ENCODE data around the gene MCF2L2.

Gene MCF2L2

DNA sequence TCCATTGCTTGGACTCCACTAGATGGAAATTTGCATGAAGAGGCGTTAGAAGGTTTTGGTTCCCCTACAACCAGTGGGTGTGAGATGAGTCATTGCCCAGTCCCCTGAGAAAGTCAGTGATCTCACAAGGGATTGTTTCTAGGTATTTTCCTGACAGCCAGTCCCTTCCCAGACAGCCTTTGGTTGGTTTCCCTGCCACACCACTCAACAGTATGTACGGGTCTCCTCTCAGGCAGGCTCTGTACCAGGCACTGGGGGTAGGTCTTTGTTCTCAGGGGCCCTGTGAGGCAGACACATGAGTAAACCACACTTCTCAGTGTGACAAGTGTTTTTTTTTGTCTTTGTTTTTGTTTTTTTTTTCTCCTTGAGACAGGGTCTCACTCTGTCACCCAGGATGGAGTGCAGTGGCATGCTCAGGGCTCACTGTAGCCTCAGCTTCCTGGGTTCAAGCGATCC, 269.8 kb downstream of the MCF2L2 start:
- ATAC-seq = no peak
- TF ChIP-seq, protein P1, sequence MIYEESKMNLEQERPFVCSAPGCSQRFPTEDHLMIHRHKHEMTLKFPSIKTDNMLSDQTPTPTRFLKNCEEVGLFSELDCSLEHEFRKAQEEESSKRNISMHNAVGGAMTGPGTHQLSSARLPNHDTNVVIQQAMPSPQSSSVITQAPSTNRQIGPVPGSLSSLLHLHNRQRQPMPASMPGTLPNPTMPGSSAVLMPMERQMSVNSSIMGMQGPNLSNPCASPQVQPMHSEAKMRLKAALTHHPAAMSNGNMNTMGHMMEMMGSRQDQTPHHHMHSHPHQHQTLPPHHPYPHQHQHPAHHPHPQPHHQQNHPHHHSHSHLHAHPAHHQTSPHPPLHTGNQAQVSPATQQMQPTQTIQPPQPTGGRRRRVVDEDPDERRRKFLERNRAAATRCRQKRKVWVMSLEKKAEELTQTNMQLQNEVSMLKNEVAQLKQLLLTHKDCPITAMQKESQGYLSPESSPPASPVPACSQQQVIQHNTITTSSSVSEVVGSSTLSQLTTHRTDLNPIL (CRISPR knock-in tag; IDR thresholded peaks at IDR 0.05; ENCODE audit: low read depth) = no peak
- no peak for TF ChIP-seq ZNF8 (CRISPR knock-in tag; IDR thresholded peaks at IDR 0.05)
- no peak for TF ChIP-seq ISL1 (CRISPR knock-in tag; IDR thresholded peaks at IDR 0.05)
- TF ChIP-seq ARNTL (CRISPR knock-in tag; IDR thresholded peaks at IDR 0.05; ENCODE audit: borderline replicate concordance, low read depth) = no peak
- TF ChIP-seq ZFP3 (CRISPR knock-in tag; IDR thresholded peaks at IDR 0.05) = no peak
- no peak for TF ChIP-seq RARB (CRISPR knock-in tag; IDR thresholded peaks at IDR 0.05)
- TF ChIP-seq, protein P2, sequence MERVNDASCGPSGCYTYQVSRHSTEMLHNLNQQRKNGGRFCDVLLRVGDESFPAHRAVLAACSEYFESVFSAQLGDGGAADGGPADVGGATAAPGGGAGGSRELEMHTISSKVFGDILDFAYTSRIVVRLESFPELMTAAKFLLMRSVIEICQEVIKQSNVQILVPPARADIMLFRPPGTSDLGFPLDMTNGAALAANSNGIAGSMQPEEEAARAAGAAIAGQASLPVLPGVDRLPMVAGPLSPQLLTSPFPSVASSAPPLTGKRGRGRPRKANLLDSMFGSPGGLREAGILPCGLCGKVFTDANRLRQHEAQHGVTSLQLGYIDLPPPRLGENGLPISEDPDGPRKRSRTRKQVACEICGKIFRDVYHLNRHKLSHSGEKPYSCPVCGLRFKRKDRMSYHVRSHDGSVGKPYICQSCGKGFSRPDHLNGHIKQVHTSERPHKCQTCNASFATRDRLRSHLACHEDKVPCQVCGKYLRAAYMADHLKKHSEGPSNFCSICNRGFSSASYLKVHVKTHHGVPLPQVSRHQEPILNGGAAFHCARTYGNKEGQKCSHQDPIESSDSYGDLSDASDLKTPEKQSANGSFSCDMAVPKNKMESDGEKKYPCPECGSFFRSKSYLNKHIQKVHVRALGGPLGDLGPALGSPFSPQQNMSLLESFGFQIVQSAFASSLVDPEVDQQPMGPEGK (CRISPR knock-in tag; IDR thresholded peaks at IDR 0.05; ENCODE audit: borderline replicate concordance) = no peak
- TF ChIP-seq CSDC2 (CRISPR knock-in tag; IDR thresholded peaks at IDR 0.05) = no peak
- no peak for TF ChIP-seq ZNF565 (CRISPR knock-in tag; conservative IDR thresholded peaks at IDR 0.05; ENCODE audit: low read depth)
- no peak for TF ChIP-seq ESRRG (CRISPR knock-in tag; IDR thresholded peaks at IDR 0.05)
- TF ChIP-seq, protein P3, sequence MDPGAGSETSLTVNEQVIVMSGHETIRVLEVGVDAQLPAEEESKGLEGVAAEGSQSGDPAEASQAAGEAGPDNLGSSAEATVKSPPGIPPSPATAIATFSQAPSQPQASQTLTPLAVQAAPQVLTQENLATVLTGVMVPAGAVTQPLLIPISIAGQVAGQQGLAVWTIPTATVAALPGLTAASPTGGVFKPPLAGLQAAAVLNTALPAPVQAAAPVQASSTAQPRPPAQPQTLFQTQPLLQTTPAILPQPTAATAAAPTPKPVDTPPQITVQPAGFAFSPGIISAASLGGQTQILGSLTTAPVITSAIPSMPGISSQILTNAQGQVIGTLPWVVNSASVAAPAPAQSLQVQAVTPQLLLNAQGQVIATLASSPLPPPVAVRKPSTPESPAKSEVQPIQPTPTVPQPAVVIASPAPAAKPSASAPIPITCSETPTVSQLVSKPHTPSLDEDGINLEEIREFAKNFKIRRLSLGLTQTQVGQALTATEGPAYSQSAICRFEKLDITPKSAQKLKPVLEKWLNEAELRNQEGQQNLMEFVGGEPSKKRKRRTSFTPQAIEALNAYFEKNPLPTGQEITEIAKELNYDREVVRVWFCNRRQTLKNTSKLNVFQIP (CRISPR knock-in tag; IDR thresholded peaks at IDR 0.05; ENCODE audit: borderline replicate concordance, low read depth) = no peak
- TF ChIP-seq BACH2 (CRISPR knock-in tag; IDR thresholded peaks at IDR 0.05; ENCODE audit: borderline replicate concordance) = no peak
- no peak for TF ChIP-seq ZNF70 (CRISPR knock-in tag; IDR thresholded peaks at IDR 0.05)
- no peak for TF ChIP-seq TCF4 (CRISPR knock-in tag; IDR thresholded peaks at IDR 0.05; ENCODE audit: borderline replicate concordance)
- TF ChIP-seq ZFP30 (CRISPR knock-in tag; IDR thresholded peaks at IDR 0.05) = no peak
- no peak for TF ChIP-seq TOX (CRISPR knock-in tag; IDR thresholded peaks at IDR 0.05; ENCODE audit: borderline replicate concordance)
- TF ChIP-seq, protein P4, sequence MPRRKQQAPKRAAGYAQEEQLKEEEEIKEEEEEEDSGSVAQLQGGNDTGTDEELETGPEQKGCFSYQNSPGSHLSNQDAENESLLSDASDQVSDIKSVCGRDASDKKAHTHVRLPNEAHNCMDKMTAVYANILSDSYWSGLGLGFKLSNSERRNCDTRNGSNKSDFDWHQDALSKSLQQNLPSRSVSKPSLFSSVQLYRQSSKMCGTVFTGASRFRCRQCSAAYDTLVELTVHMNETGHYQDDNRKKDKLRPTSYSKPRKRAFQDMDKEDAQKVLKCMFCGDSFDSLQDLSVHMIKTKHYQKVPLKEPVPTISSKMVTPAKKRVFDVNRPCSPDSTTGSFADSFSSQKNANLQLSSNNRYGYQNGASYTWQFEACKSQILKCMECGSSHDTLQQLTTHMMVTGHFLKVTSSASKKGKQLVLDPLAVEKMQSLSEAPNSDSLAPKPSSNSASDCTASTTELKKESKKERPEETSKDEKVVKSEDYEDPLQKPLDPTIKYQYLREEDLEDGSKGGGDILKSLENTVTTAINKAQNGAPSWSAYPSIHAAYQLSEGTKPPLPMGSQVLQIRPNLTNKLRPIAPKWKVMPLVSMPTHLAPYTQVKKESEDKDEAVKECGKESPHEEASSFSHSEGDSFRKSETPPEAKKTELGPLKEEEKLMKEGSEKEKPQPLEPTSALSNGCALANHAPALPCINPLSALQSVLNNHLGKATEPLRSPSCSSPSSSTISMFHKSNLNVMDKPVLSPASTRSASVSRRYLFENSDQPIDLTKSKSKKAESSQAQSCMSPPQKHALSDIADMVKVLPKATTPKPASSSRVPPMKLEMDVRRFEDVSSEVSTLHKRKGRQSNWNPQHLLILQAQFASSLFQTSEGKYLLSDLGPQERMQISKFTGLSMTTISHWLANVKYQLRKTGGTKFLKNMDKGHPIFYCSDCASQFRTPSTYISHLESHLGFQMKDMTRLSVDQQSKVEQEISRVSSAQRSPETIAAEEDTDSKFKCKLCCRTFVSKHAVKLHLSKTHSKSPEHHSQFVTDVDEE (CRISPR knock-in tag; IDR thresholded peaks at IDR 0.05) = no peak
- no peak for TF ChIP-seq GLIS3 (CRISPR knock-in tag; IDR thresholded peaks at IDR 0.05)
- TF ChIP-seq, protein P5, sequence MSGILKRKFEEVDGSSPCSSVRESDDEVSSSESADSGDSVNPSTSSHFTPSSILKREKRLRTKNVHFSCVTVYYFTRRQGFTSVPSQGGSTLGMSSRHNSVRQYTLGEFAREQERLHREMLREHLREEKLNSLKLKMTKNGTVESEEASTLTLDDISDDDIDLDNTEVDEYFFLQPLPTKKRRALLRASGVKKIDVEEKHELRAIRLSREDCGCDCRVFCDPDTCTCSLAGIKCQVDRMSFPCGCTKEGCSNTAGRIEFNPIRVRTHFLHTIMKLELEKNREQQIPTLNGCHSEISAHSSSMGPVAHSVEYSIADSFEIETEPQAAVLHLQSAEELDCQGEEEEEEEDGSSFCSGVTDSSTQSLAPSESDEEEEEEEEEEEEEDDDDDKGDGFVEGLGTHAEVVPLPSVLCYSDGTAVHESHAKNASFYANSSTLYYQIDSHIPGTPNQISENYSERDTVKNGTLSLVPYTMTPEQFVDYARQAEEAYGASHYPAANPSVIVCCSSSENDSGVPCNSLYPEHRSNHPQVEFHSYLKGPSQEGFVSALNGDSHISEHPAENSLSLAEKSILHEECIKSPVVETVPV (CRISPR knock-in tag; IDR thresholded peaks at IDR 0.05) = no peak

DNA sequence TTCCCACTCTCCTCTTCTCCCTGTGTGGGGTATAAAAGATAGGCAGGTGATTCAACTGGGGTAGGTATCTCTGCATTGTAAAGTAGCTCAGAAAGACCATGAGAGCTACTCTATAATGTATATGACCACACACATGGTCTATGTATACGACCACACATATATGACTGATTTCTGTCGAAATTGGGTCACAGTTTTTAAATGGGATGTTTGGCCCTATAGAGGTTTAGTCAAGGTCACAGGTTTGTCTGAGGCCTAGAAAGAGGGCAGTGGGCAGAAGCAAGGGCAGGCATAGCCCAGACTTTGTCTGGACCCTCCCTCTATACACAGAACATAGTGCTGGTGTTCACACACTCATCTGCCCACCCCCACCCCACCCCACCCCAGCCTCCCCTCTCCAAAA, 270.3 kb downstream of the MCF2L2 start:
- ATAC-seq = no peak
- TF ChIP-seq, protein P3 (CRISPR knock-in tag; IDR thresholded peaks at IDR 0.05; ENCODE audit: borderline replicate concordance, low read depth) = no peak
- TF ChIP-seq PPARA (CRISPR knock-in tag; IDR thresholded peaks at IDR 0.05; ENCODE audit: borderline replicate concordance) = no peak
- TF ChIP-seq ISL1 (CRISPR knock-in tag; IDR thresholded peaks at IDR 0.05) = no peak
- TF ChIP-seq, protein P2 (CRISPR knock-in tag; IDR thresholded peaks at IDR 0.05; ENCODE audit: borderline replicate concordance) = no peak
- TF ChIP-seq CSDC2 (CRISPR knock-in tag; IDR thresholded peaks at IDR 0.05) = no peak
- no peak for TF ChIP-seq ZFP30 (CRISPR knock-in tag; IDR thresholded peaks at IDR 0.05)
- no peak for TF ChIP-seq ZC3H10 (CRISPR knock-in tag; IDR thresholded peaks at IDR 0.05)
- no peak for TF ChIP-seq GLIS3 (CRISPR knock-in tag; IDR thresholded peaks at IDR 0.05)
- TF ChIP-seq SNAI2 (CRISPR knock-in tag; IDR thresholded peaks at IDR 0.05) = no peak
- TF ChIP-seq ESRRG (CRISPR knock-in tag; IDR thresholded peaks at IDR 0.05) = no peak
- no peak for TF ChIP-seq ZFP3 (CRISPR knock-in tag; IDR thresholded peaks at IDR 0.05)

Measured in SK-N-SH treated with all-trans-retinoic acid at 6 μM for 48 hours (cell line).